ENCODE results near the gene HIRIP3. TPM values are rescaled to one million over a fixed set of nuclear protein-coding genes. Genes with fewer than 3 reads are reported as not detected.

HIRIP3 gene
- total and polyA plus RNA-seq, 2 of the 13 experiments (the other 11 are each of a cell fraction or from before 2014, with no cell fraction given), result 12.6 to 17.2 TPM

GRCh38 chr16:29961479-29962343 lies 33.7 kb downstream of the HIRIP3 start, which contains the start of gene TMEM219 (continued):
- TF ChIP-seq GRHL1 (CRISPR knock-in tag; conservative IDR thresholded peaks at IDR 0.05) (no peak), ZSCAN25 (CRISPR knock-in tag; IDR thresholded peaks at IDR 0.05) (peak; percentile 48; the same call in 1 of the 2 replicates), ZNF737 (CRISPR knock-in tag; IDR thresholded peaks at IDR 0.05; ENCODE audit: borderline replicate concordance) (no peak), ZNF598 (CRISPR knock-in tag; IDR thresholded peaks at IDR 0.05; ENCODE audit: borderline replicate concordance) (peak; percentile 85; the same call in 1 of the 2 replicates), ZNF20 (CRISPR knock-in tag; IDR thresholded peaks at IDR 0.05) (no peak), ZNF747 (CRISPR knock-in tag; IDR thresholded peaks at IDR 0.05; ENCODE audit: borderline replicate concordance) (peak; percentile 81), ZNF501 (CRISPR knock-in tag; IDR thresholded peaks at IDR 0.05) (peak; percentile 85), ZBTB1 (CRISPR knock-in tag; IDR thresholded peaks at IDR 0.05; ENCODE audit: borderline replicate concordance) (no peak), ZFP36L1 (CRISPR knock-in tag; IDR thresholded peaks at IDR 0.05) (peak; percentile 83), CHCHD3 (CRISPR knock-in tag; IDR thresholded peaks at IDR 0.05) (no peak), DMAP1 (CRISPR knock-in tag; IDR thresholded peaks at IDR 0.05) (peak; percentile 73), NR2F1 (CRISPR knock-in tag; IDR thresholded peaks at IDR 0.05) (no peak), HOXD1 (CRISPR knock-in tag; IDR thresholded peaks at IDR 0.05) (no peak), ELF4 (CRISPR knock-in tag; IDR thresholded peaks at IDR 0.05; ENCODE audit: borderline replicate concordance) (peak; percentile 65; the same call in 1 of the 2 replicates), ZNF24 (IDR thresholded peaks at IDR 0.05) (no peak), TMF1 (CRISPR knock-in tag; IDR thresholded peaks at IDR 0.05; ENCODE audit: low read depth) (peak; percentile 80; the same call in 1 of the 2 replicates), NKX3-1 (CRISPR knock-in tag; IDR thresholded peaks at IDR 0.05) (no peak; the same call in 1 of the 2 replicates), STAT6 (CRISPR knock-in tag; IDR thresholded peaks at IDR 0.05; ENCODE audit: borderline replicate concordance) (no peak), TSC22D2 (CRISPR knock-in tag; IDR thresholded peaks at IDR 0.05; ENCODE audit: borderline replicate concordance) (no peak), MNT (IDR thresholded peaks at IDR 0.05) (no peak)

Measured in HepG2 (cell line).